ENCODE data around the gene CFAP92. TPM values are rescaled to one million over a fixed set of nuclear protein-coding genes. Genes with fewer than 3 reads are reported as not detected.

The CFAP92 gene
- total RNA-seq, 4 donors from 2014 or later: 0.40 to 2.5 (median 0.57) TPM

DNA sequence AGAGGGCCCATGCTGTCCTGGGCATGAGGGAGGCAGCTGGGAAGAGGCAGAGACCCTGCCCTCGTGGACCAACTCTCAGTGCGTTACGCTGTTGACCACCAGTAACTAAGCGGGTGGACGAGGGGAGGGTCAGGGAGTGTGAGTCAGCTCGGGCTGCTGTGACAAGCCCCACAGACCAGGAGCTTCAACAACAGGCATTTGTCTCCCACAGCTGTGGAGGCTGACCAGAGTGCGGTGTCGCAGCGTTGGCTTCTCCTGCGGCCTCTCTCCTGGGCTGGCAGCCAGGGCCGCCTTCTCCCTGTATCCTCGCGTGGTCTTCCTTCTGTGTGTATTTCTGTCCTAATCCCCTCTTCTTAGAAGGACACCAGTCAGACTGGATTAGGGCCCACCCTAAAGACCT lies 20.3 kb upstream of the CFAP92 start:
- WGBS, 2 donors: 71 to 78% methylated on average over 13 of the region's 13 CpGs

DNA sequence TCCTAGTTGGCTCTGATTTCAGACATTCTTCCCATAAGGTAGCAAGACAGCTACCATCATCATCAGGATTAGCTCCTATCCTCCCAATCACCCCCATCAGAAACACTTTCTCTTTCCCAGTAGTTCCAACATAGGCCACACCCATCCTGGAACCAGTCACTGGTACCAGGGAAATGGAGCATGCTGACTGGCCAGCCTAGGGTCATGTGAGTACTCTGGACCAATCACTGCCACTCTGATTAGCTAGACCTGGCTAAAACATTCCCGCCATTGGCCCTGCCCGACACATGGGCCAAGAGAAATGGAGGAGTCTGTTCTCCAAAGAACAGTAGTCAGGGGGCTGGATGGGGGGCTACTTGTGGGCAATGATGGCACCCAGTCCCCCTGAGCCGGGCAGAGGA lies 19.6 kb upstream of the CFAP92 start:
- H3K27me3 ChIP-seq: no peaks in the 10 kb centered on the region
- no peaks in the 10 kb centered on the region for H3K36me3 ChIP-seq
- H3K9me3 ChIP-seq: no peaks in the 10 kb centered on the region
- no peak overlapping the region for H3K4me3 ChIP-seq (replicated peaks in 1 of 3)
- TF ChIP-seq, protein P1, sequence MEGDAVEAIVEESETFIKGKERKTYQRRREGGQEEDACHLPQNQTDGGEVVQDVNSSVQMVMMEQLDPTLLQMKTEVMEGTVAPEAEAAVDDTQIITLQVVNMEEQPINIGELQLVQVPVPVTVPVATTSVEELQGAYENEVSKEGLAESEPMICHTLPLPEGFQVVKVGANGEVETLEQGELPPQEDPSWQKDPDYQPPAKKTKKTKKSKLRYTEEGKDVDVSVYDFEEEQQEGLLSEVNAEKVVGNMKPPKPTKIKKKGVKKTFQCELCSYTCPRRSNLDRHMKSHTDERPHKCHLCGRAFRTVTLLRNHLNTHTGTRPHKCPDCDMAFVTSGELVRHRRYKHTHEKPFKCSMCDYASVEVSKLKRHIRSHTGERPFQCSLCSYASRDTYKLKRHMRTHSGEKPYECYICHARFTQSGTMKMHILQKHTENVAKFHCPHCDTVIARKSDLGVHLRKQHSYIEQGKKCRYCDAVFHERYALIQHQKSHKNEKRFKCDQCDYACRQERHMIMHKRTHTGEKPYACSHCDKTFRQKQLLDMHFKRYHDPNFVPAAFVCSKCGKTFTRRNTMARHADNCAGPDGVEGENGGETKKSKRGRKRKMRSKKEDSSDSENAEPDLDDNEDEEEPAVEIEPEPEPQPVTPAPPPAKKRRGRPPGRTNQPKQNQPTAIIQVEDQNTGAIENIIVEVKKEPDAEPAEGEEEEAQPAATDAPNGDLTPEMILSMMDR (IDR thresholded peaks at IDR 0.05): no peak
- no peak for TF ChIP-seq POLR2A (IDR thresholded peaks at IDR 0.05)
- peaks cover 0 to 30% of the 10 kb centered on the region in 2 donors for H3K4me1 ChIP-seq
- H3K27ac ChIP-seq: no peak overlapping the region
- no peak for DNase-seq
- WGBS, 2 donors: 97% methylated on average over 3 of the region's 3 CpGs
- intact Hi-C loops (cut with DNase I): no loop called here

More for the DNA sequence above, 20.3 kb upstream of the CFAP92 start:
- no peaks in the 10 kb centered on the region for H3K36me3 ChIP-seq
- TF ChIP-seq POLR2A (IDR thresholded peaks at IDR 0.05): no peak
- TF ChIP-seq, protein P1 (IDR thresholded peaks at IDR 0.05): no peak
- H3K9me3 ChIP-seq: no peaks in the 10 kb centered on the region
- H3K4me1 ChIP-seq: peaks cover 0 to 30% of the 10 kb centered on the region in 2 donors
- DNase-seq: no peak
- H3K27me3 ChIP-seq: no peaks in the 10 kb centered on the region
- H3K4me3 ChIP-seq (replicated peaks in 1 of 3): no peak overlapping the region
- peak overlapping the region in 1 of 3 donors; percentile 68 for H3K27ac ChIP-seq
- intact Hi-C loops (cut with DNase I): no loop called here

DNA sequence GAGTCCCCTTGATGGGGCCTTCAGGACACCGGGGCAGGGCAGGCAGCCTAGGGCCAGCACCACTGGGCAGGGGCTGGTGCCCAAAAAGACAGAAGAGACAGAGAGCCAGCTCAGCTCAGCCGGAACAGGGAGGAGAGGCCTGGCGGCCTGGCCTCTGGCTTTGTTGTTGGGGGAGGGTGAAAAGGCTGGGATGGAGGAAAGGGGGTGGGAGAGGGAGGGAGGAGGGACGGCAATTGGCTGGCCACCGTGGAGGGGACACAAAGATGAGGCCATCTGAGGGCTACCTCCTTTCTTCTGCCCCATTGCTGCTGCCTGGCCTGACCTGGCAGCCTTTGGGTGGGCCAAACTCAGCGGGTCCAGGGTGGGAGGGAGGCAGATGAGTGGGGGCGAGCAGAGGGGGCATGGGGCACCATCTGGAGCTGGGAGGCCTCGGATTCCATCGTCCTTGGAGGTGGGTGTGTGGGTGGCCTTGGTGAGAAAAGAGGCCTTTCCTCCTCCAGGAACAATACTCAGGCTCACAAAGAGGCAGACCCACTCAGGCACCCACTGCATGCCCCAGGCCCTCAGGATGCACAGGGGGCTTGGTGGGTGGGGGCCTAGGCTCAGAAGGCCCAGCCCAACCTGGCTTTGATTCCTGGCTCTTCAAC lies 16.6 kb upstream of the CFAP92 start:
- no peaks in the 10 kb centered on the region for H3K36me3 ChIP-seq
- H3K4me1 ChIP-seq: peaks cover 9 to 20% of the 10 kb centered on the region in 2 donors
- TF ChIP-seq, protein P1 (IDR thresholded peaks at IDR 0.05): no peak
- no peak for TF ChIP-seq POLR2A (IDR thresholded peaks at IDR 0.05)
- WGBS, 2 donors: 66 to 70% methylated on average over 6 to 9 of the region's 9 CpGs
- intact Hi-C loops (cut with DNase I): no loop called here
- H3K27me3 ChIP-seq: no peaks in the 10 kb centered on the region
- no peak for DNase-seq
- H3K4me3 ChIP-seq (replicated peaks in 1 of 3): no peak overlapping the region
- no peaks in the 10 kb centered on the region for H3K9me3 ChIP-seq
- H3K27ac ChIP-seq: no peak overlapping the region

- H3K36me3 ChIP-seq: no peaks in the 10 kb centered on the region
- H3K4me1 ChIP-seq: peaks cover 13 to 15% of the 10 kb centered on the region in 2 donors
- intact Hi-C loops (cut with DNase I): no loop called here
- H3K4me3 ChIP-seq (replicated peaks in 1 of 3): no peak overlapping the region
- no peaks in the 10 kb centered on the region for H3K9me3 ChIP-seq
- no peak for DNase-seq
- TF ChIP-seq, protein P1 (IDR thresholded peaks at IDR 0.05): no peak
- TF ChIP-seq POLR2A (IDR thresholded peaks at IDR 0.05): no peak
- no peaks in the 10 kb centered on the region for H3K27me3 ChIP-seq
- H3K27ac ChIP-seq: no peak overlapping the region
- WGBS, 2 donors: 94 to 97% methylated on average over 2 of the region's 2 CpGs
Measured at GRCh38 chr3:129009266-129009665, 15.4 kb upstream of the CFAP92 start.

DNA sequence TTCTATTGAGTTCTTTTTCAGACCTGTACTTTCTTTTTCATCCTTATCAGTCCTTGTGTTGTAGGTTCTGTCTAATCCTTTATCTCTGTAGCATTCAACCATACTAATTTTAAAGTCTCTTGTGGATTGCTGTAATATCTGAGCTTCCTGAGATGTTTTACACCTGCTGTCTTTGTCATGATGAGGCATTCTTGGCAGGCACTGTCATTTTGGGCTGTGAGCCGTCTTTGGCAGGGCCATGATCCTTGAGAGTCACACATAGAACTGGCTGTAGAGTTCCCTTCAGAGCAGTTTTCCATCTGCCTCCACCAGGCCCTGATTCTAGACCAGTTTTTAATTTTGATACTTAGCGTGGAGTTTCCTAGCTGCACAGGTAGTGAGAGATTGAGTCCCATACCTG lies 13.9 kb upstream of the CFAP92 start:
- no peak overlapping the region for H3K4me3 ChIP-seq (replicated peaks in 1 of 3)
- intact Hi-C loops (cut with DNase I): no loop called here
- WGBS, 2 donors: 75 to 91% methylated on average over 2 of the region's 2 CpGs
- TF ChIP-seq, protein P1 (IDR thresholded peaks at IDR 0.05): no peak
- TF ChIP-seq POLR2A (IDR thresholded peaks at IDR 0.05): no peak
- no peaks in the 10 kb centered on the region for H3K36me3 ChIP-seq
- H3K27ac ChIP-seq: no peak overlapping the region
- DNase-seq: no peak
- peaks cover 13 to 21% of the 10 kb centered on the region in 2 donors for H3K4me1 ChIP-seq
- H3K27me3 ChIP-seq: no peaks in the 10 kb centered on the region
- H3K9me3 ChIP-seq: no peaks in the 10 kb centered on the region

Measured in thyroid gland (tissue), 4 donors.